ENCODE data around the gene ADD1. TPM values are rescaled to one million over a fixed set of nuclear protein-coding genes. Genes with fewer than 3 reads are reported as not detected.

Gene ADD1
- total and polyA plus RNA-seq, 4 donors: 62.2 to 142 (median 83.4) TPM

GRCh38 chr4:2817701-2818350 is 25.8 kb upstream of the ADD1 start:
- Histone ChIP-seq H3K9me3 (ENCODE audit: control insufficient read depth in 4 of 4, low read length in 3 of 4) (no peaks in the 10 kb centered on the region), H3K4me3 (ENCODE audit: low read depth in 1 of 3, low read length in 3 of 3) (peak overlapping the region in 1 of 3 donors; percentile 8), H3K4me1 (ENCODE audit: control insufficient read depth in 4 of 4, insufficient read depth in 4 of 4, low read length in 3 of 4) (peaks cover 0 to 17% (median 10%) of the 10 kb centered on the region in 4 donors), H3K27me3 (ENCODE audit: control insufficient read depth in 4 of 4, insufficient read depth in 4 of 4, low read length in 3 of 4) (no peaks in the 10 kb centered on the region), H3K9ac (ENCODE audit: low read depth in 1 of 2, low read length in 2 of 2) (no peak overlapping the region), H3K36me3 (ENCODE audit: control insufficient read depth in 4 of 4, insufficient read depth in 3 of 4, low read depth in 1 of 4, low read length in 3 of 4) (peaks cover 3 to 23% (median 6%) of the 10 kb centered on the region in 4 donors), H3K27ac (ENCODE audit: low read depth in 1 of 2, low read length in 2 of 2) (no peak overlapping the region)
- WGBS: 57% methylated on average over 65 of the region's 65 CpGs
- no peak for TF ChIP-seq FOXA1 (IDR thresholded peaks at IDR 0.05)
- no peak for DNase-seq (ENCODE audit: low spot score)

GRCh38 chr4:2818351-2818939 is 25.2 kb upstream of the ADD1 start:
- TF ChIP-seq JUND (IDR thresholded peaks at IDR 0.05) (no peak), ZBTB33 (IDR thresholded peaks at IDR 0.05) (no peak), RXRA (IDR thresholded peaks at IDR 0.05) (no peak)
- Histone ChIP-seq H3K27me3 (ENCODE audit: control insufficient read depth in 4 of 4, insufficient read depth in 4 of 4, low read length in 3 of 4) (no peaks in the 10 kb centered on the region), H3K4me1 (ENCODE audit: control insufficient read depth in 4 of 4, insufficient read depth in 4 of 4, low read length in 3 of 4) (peaks cover 3 to 20% (median 12%) of the 10 kb centered on the region in 4 donors), H3K9me3 (ENCODE audit: control insufficient read depth in 4 of 4, low read length in 3 of 4) (no peaks in the 10 kb centered on the region), H3K36me3 (ENCODE audit: control insufficient read depth in 4 of 4, insufficient read depth in 3 of 4, low read depth in 1 of 4, low read length in 3 of 4) (peaks cover 3 to 23% (median 7%) of the 10 kb centered on the region in 4 donors), H3K9ac (ENCODE audit: low read depth in 1 of 2, low read length in 2 of 2) (no peak overlapping the region), H3K27ac (ENCODE audit: low read depth in 1 of 2, low read length in 2 of 2) (no peak overlapping the region), H3K4me3 (ENCODE audit: low read depth in 1 of 3, low read length in 3 of 3) (peak overlapping the region in 1 of 3 donors; percentile 8)
- 58% methylated on average over 54 of the region's 54 CpGs for WGBS
- DNase-seq (ENCODE audit: low spot score): no peak

GRCh38 chr4:2819244-2820215 is 24.1 kb upstream of the ADD1 start:
- 87% methylated on average over 5 of the region's 5 CpGs for WGBS
- Histone ChIP-seq H3K9me3 (ENCODE audit: control insufficient read depth in 4 of 4, low read length in 3 of 4) (no peaks in the 10 kb centered on the region), H3K36me3 (ENCODE audit: control insufficient read depth in 4 of 4, insufficient read depth in 3 of 4, low read depth in 1 of 4, low read length in 3 of 4) (peaks cover 3 to 25% (median 8%) of the 10 kb centered on the region in 4 donors), H3K4me1 (ENCODE audit: control insufficient read depth in 4 of 4, insufficient read depth in 4 of 4, low read length in 3 of 4) (peaks cover 3 to 26% (median 16%) of the 10 kb centered on the region in 4 donors), H3K27ac (ENCODE audit: low read depth in 1 of 2, low read length in 2 of 2) (no peak overlapping the region), H3K9ac (ENCODE audit: low read depth in 1 of 2, low read length in 2 of 2) (no peak overlapping the region), H3K27me3 (ENCODE audit: control insufficient read depth in 4 of 4, insufficient read depth in 4 of 4, low read length in 3 of 4) (no peaks in the 10 kb centered on the region), H3K4me3 (ENCODE audit: low read depth in 1 of 3, low read length in 3 of 3) (no peak overlapping the region)
- DNase-seq (ENCODE audit: low spot score): no peak
- TF ChIP-seq FOXA1 (IDR thresholded peaks at IDR 0.05): no peak
- TF ChIP-seq HNF4A (conservative IDR thresholded peaks at IDR 0.05): no peak
- no peak for TF ChIP-seq ATF3 (IDR thresholded peaks at IDR 0.05)
- TF ChIP-seq EGR1 (IDR thresholded peaks at IDR 0.05; ENCODE audit: low read depth in 2 of 2): no peak
- TF ChIP-seq HNF4G (IDR thresholded peaks at IDR 0.05): no peak
- TF ChIP-seq YY1 (IDR thresholded peaks at IDR 0.05): no peak
- no peak for TF ChIP-seq SP1 (IDR thresholded peaks at IDR 0.05)
- TF ChIP-seq FOXA2 (IDR thresholded peaks at IDR 0.05): no peak
- TF ChIP-seq REST (IDR thresholded peaks at IDR 0.05): no peak
- TF ChIP-seq TAF1 (conservative IDR thresholded peaks at IDR 0.05): no peak
- no peak for TF ChIP-seq GABPA (IDR thresholded peaks at IDR 0.05 in 1 of 2, conservative IDR thresholded peaks at IDR 0.05 in 1 of 2)
- no peak for TF ChIP-seq CTCF (IDR thresholded peaks at IDR 0.05; ENCODE audit: low read depth, low read length, missing input control)
- no peak for TF ChIP-seq MAX (IDR thresholded peaks at IDR 0.05)
- TF ChIP-seq NR2F2 (IDR thresholded peaks at IDR 0.05): no peak
